Skeletal muscle cell (primary cell): ENCODE results near the gene GABRD.
A peak's percentile ranks its signal among the peaks of the same experiment; 100 is the strongest.

Experiments used
- DNase-seq: peaks from one replicate; pipeline ENCODE4 v3.0.0-alpha.2; 2010; ENCODE audit warnings: low read depth
- H3K4me3 ChIP-seq: 2 replicates; pipeline ENCODE4 v1.5.1; 2011; ENCODE audit warnings: low read depth, mild to moderate bottlenecking, control low read depth, low read length, moderate library complexity

Gene GABRD

GRCh38 chr1:2030076-2030871 lies 11.1 kb downstream of the GABRD start:
- no peak for DNase-seq
- no peak overlapping the region for H3K4me3 ChIP-seq

DNA sequence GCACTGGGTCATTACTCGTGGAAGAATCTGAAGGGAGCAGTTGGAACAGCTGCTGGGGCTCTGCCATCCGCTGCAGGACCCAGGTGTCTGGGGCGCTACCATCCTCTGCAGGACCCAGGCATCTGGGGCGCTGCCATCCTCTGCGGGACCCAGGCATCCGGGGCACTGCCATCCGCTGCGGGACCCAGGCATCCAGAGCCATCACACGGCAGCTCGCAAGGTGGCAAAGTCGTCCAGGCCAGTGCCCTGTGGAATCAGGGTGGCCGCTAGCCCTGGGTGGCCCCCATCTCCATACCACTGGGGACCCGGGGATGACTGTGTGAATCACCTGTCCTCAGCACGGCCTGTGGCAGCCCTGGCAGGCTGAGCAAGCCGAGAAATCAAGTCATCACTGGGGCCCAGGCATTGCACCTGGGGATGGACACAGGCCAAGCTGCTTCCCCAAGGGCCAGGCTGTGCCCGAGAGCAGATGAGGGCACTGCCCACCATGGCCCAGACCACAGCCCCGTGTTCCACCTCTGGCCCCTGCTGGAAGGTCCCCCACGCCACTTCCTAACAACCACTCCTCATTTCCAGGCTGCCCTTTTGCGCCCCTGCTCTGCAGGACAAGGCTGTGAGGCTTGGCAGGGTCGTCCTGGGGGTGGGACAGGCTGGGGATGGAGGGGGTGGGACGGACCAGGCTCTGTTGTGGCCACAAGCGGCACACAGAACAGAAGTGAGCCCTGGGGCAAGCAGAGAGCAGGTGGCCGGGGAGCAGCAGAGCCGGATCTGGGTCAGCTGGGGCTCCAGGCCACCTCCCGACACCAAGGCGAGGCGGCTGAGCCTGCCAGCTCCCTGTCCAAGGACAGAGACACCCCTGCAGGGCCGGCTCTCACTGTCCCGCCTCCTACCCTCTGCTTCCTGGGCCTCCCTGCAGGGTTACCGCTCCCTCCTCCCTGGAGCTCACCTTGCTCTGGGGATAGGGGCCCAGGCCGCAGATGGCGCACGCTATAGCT lies 12.7 kb downstream of the GABRD start:
- H3K4me3 ChIP-seq, result no peak overlapping the region
- no peak for DNase-seq

GRCh38 chr1:2032737-2033136 lies 13.6 kb downstream of the GABRD start:
- no peak for DNase-seq
- no peak overlapping the region for H3K4me3 ChIP-seq

- DNase-seq, result no peak
- H3K4me3 ChIP-seq, result no peak overlapping the region
Measured at GRCh38 chr1:2033165-2033564, 14.0 kb downstream of the GABRD start.

DNA sequence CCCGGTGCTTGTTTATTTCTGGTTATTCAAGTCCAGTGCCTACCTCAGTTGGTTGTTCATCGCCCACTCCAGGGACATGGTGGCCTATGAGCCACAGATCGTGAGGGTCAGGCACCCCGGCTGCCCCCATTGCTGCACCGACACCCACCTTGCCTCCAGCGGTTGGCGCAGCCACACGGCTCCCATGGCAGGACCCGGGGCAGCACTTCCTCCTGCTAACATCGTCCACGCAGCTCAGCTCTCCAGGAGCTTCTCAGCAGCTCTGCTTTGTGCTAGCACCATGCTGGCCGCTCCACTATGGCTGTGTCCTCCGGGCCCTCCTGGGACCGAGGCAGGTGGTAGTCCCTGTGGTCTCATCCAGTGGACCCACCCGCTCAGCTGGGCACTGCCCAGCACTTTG lies 17.1 kb downstream of the GABRD start:
- H3K4me3 ChIP-seq, result no peak overlapping the region

DNA sequence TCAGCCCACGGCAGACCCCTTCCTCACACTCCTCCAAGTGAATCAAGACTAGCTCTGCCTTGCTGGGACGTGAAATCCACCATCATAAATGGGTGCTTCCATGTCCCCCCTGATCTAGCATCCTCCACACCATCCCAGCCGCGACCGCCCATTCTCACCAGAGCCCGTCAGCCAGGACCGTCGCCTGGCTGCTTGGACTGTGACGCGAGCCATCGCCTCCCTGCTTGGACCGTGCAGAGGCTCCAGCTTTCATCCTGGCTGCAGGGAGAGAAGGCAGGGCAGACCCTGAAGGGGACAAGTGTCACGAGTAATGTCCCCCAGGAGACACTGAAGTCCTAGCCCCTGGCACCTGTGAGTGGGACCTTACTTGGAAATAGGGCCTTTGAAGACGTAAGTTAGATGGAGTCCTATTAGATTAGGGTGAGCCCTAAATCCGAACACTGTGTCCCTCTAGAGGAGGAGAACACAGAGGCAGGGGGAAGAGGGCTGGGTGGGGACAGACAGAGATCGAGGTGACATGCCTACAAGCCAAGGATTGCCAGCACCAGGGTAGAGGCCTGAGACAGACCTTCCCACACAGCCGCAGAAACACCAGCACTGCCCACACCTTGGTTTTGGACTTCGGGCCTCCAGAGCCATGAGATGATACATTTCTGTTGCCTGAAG lies 18.3 kb downstream of the GABRD start:
- no peak overlapping the region for H3K4me3 ChIP-seq
- DNase-seq, result no peak

More for the DNA sequence above, 17.1 kb downstream of the GABRD start:
- DNase-seq, result no peak

- no peak overlapping the region for H3K4me3 ChIP-seq
- DNase-seq, result no peak
Measured at GRCh38 chr1:2038229-2038628, 19.1 kb downstream of the GABRD start.

GRCh38 chr1:2039251-2039650 lies 20.1 kb downstream of the GABRD start:
- DNase-seq, result no peak

DNA sequence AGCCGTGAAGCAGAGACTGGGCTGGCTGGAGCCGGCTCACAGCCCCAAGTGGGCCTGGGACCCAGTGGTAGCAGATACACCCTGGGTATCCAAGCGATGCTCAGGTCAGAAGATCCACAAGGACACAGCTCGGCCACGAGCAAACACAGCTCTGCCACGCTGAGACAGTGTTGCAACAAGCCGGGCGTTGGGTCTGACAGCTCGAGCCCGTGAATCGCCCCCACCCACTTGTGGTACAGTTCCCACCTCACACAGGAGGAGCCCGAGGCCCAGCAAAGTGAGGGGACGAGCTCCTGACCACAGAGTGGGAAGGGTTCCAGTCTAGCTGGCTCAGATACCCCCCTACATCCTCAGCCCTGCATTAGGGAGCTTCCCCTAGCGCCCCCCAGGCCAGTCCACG lies 22.2 kb downstream of the GABRD start:
- no peak for DNase-seq
- H3K4me3 ChIP-seq, result no peak overlapping the region

More at GRCh38 chr1:2039251-2039650, 20.1 kb downstream of the GABRD start:
- no peak overlapping the region for H3K4me3 ChIP-seq

- no peak overlapping the region for H3K4me3 ChIP-seq
Measured at GRCh38 chr1:2041887-2042286, 22.7 kb downstream of the GABRD start.

GRCh38 chr1:2042830-2043773 lies 24.0 kb downstream of the GABRD start:
- DNase-seq, result no peak

More at GRCh38 chr1:2041887-2042286, 22.7 kb downstream of the GABRD start:
- DNase-seq, result no peak

GRCh38 chr1:2043886-2044285 lies 24.7 kb downstream of the GABRD start:
- DNase-seq, result no peak
- no peak overlapping the region for H3K4me3 ChIP-seq

More at GRCh38 chr1:2042830-2043773, 24.0 kb downstream of the GABRD start:
- H3K4me3 ChIP-seq, result no peak overlapping the region

DNA sequence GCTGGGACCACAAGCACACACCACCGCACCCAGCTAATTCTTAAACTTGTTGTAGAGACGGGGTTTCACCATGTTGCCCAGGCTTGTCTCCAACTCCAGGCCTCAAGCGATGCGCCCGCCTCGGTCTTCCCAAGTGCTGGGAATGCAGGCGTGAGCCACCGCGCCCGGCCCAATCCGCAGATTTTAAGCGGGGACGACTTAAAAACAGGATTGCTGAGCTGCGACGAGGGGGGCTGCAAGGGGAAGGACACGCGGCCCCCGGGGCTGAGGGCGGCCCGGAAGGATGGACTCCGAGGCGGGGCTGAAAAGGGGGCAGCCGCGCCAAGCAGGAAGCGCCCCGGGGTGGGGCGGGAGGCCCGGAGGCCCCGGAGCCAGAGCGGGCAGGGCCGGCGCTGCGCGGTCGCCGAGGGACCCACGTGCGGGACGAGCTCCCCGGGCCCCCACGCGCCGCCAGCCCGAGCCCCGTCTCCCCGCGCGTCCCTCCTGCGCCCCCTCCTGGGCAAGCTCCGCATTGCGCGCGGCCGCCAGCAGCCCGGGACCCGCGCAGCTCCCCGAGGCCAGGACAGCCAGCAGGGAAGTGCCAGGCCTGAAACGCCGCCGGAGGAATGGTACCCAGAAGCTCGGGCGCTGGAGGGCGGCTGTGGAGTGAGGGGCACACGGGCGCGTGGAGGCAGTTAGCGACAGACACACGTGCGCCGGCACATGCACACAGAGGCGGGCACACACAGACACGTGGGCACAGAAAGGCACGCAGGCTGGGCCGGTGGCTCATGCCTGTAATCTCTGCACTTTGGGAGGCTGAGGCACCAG lies 25.6 kb downstream of the GABRD start:
- DNase-seq, result no peak
- H3K4me3 ChIP-seq, result peak overlapping the region; percentile 30

GRCh38 chr1:2045468-2046173 lies 26.5 kb downstream of the GABRD start:
- H3K4me3 ChIP-seq, result no peak overlapping the region
- no peak for DNase-seq

DNA sequence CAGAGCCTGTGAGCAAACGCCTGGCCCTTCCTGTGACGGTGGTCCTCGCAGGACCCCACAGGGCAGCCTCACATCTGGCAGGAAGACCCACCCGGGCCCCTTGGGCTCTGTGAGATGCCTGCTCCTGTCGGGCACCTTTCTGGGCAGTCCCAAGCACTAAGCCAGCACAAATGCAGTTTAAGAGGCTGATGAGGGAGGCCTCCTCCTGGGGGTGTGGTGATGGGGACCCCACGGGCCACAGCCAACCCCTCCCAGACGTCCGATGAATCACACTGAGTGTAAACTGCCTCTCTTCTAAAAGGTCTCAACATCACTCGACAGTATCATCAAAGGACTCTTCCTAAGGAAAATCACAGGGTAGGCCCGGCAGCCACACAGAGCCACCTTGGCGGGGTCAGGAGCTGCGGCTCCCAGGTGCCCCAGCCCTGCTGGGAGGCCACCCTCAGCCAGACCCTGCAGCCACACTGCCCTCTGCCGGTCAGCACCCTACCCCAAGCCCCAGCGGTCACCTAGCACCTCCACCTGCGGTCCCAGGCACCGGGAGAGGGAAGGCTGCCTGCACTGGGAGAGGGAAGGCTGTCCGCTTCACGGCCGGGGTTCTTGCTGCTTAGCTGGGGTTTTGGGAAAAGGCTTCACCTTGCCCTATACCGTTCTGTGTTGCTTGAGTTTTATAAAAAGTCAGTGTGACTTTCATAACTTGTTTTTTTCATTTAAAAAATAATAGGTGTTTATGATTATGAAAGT lies 27.2 kb downstream of the GABRD start:
- DNase-seq, result no peak
- no peak overlapping the region for H3K4me3 ChIP-seq

GRCh38 chr1:2046953-2047748 lies 28.0 kb downstream of the GABRD start:
- H3K4me3 ChIP-seq, result no peak overlapping the region
- DNase-seq, result no peak
